HG02642 (cell line): ENCODE measurements around the gene MAGEA3.
"Not testable (repeated sequence)": the region's sequence is repeated elsewhere in the genome, so short reads cannot be mapped to it uniquely, and the experiment has no call there.

Experiments used
- ATAC-seq: cut with Tn5 transposase; IDR thresholded peaks from one replicate; pipeline ENCODE4 v1.9.1; 2021; ENCODE audit warnings: mild to moderate bottlenecking; ENCODE audit not compliant: unreplicated experiment, poor library complexity

The MAGEA3 gene

GRCh38 chrX:152735101-152735500, 36.5 kb downstream of the MAGEA3 start:
- no peak for ATAC-seq

GRCh38 chrX:152735860-152736511, 37.4 kb downstream of the MAGEA3 start:
- ATAC-seq = no peak

- ATAC-seq = not testable (repeated sequence)
Observed at GRCh38 chrX:152736528-152736927, 37.9 kb downstream of the MAGEA3 start.

- ATAC-seq = no peak
Observed at GRCh38 chrX:152738560-152738959, 40.0 kb downstream of the MAGEA3 start.
